Colon (tissue), 2 donors: Measurements from ENCODE around the gene OR2T8.
"Not testable (repeated sequence)": the region's sequence is repeated elsewhere in the genome, so short reads cannot be mapped to it uniquely, and the experiment has no call there.

Experiments used
- FAIRE-seq: peaks from 2 replicates; lab custom pipeline; 2012; peaks lifted over from hg19 to GRCh38; lab: Jason Lieb, UNC
- donor health status: control.
- donor health status: control.

Gene OR2T8

GRCh38 chr1:247919952-247920351 lies at the start of gene OR2T8:
TSS of gene OR2T8 (plus strand) at chr1:247920252. CDS start at chr1:247921018, 766 bp downstream.
- no peak for FAIRE-seq

GRCh38 chr1:247883346-247883745 lies 36.7 kb upstream of the OR2T8 start:
- FAIRE-seq: no peak

- FAIRE-seq: no peak
Measured at GRCh38 chr1:247884797-247885413, 35.1 kb upstream of the OR2T8 start.

- FAIRE-seq: no peak
Measured at GRCh38 chr1:247895163-247895637, 24.9 kb upstream of the OR2T8 start, which contains the start of gene OR2W3. TSS of gene OR2W3 (plus strand) at chr1:247895587. CDS start at chr1:247895587, 0 bp downstream.

- FAIRE-seq: no peak
Measured at GRCh38 chr1:247895976-247896375, 24.1 kb upstream of the OR2T8 start.

GRCh38 chr1:247904122-247904521 lies 15.9 kb upstream of the OR2T8 start:
- no peak for FAIRE-seq

GRCh38 chr1:247905181-247905580 lies 14.9 kb upstream of the OR2T8 start:
- no peak for FAIRE-seq

- FAIRE-seq: no peak
Measured at GRCh38 chr1:247905910-247906503, 14.0 kb upstream of the OR2T8 start.

GRCh38 chr1:247906504-247907047 lies 13.5 kb upstream of the OR2T8 start:
- FAIRE-seq: peak; percentile 14

- FAIRE-seq: no peak
Measured at GRCh38 chr1:247908766-247909165, 11.3 kb upstream of the OR2T8 start.

- FAIRE-seq: no peak
Measured at GRCh38 chr1:247913786-247914185, 6.3 kb upstream of the OR2T8 start.

GRCh38 chr1:247914941-247915662 lies 5.0 kb upstream of the OR2T8 start:
- no peak for FAIRE-seq

GRCh38 chr1:247923941-247924340 lies 3.9 kb downstream of the OR2T8 start:
- no peak for FAIRE-seq

- no peak for FAIRE-seq
Measured at GRCh38 chr1:247924868-247925267, 4.8 kb downstream of the OR2T8 start, which contains the start of gene OR2AJ1. TSS of gene OR2AJ1 (plus strand) at chr1:247924889. CDS start at chr1:247933769, 8,880 bp downstream.

- no peak for FAIRE-seq
Measured at GRCh38 chr1:247933989-247934388, 13.9 kb downstream of the OR2T8 start.

- no peak for FAIRE-seq
Measured at GRCh38 chr1:247935781-247936180, 15.7 kb downstream of the OR2T8 start.

- no peak for FAIRE-seq
Measured at GRCh38 chr1:247936415-247936814, 16.4 kb downstream of the OR2T8 start.

- not testable (repeated sequence) for FAIRE-seq
Measured at GRCh38 chr1:247936965-247937734, 17.1 kb downstream of the OR2T8 start.

- FAIRE-seq: no peak
Measured at GRCh38 chr1:247942624-247943023, 22.6 kb downstream of the OR2T8 start.

- FAIRE-seq: no peak
Measured at GRCh38 chr1:247948558-247948957, 28.5 kb downstream of the OR2T8 start, which contains the start of gene OR2L8. TSS of gene OR2L8 (plus strand) at chr1:247948858. CDS start at chr1:247948858, 0 bp downstream.

- FAIRE-seq: no peak
Measured at GRCh38 chr1:247953408-247953807, 33.4 kb downstream of the OR2T8 start.

- no peak for FAIRE-seq
Measured at GRCh38 chr1:247961791-247962190, 41.7 kb downstream of the OR2T8 start.
